ENCODE results near the gene PIGU. TPM values are rescaled to one million over a fixed set of nuclear protein-coding genes. Genes with fewer than 3 reads are reported as not detected.
"Not testable (repeated sequence)": the region's sequence is repeated elsewhere in the genome, so short reads cannot be mapped to it uniquely, and the experiment has no call there.

Gene PIGU
- total and polyA plus RNA-seq, 4 donors, result 6.4 to 10.0 (median 7.2) TPM

DNA sequence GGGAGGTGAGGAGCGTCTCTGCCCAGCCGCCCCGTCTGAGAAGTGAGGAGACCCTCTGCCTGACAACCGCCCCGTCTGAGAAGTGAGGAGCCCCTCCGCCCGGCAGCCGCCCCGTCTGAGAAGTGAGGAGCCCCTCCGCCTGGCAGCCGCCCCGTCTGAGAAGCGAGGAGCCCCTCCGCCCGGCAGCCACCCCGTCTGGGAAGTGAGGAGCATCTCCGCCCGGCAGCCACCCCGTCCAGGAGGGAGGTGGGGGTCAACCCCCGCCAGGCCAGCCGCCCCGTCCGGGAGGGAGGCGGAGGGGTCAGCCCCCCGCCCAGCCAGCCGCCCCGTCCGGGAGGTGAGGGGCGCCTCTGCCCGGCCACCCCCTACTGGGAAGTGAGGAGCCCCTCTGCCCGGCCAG, 18.2 kb downstream of the PIGU start:
- H3K36me3 ChIP-seq (ENCODE audit: control insufficient read depth in 4 of 4, insufficient read depth in 3 of 4, low read depth in 1 of 4, low read length in 3 of 4); H3K27ac ChIP-seq (ENCODE audit: low read depth in 1 of 2, low read length in 2 of 2); H3K4me3 ChIP-seq (ENCODE audit: low read depth in 1 of 3, low read length in 3 of 3); H3K9me3 ChIP-seq (ENCODE audit: control insufficient read depth in 4 of 4, low read length in 3 of 4); H3K9ac ChIP-seq (ENCODE audit: low read depth in 1 of 2, low read length in 2 of 2); DNase-seq (ENCODE audit: low spot score); H3K27me3 ChIP-seq (ENCODE audit: control insufficient read depth in 4 of 4, insufficient read depth in 4 of 4, low read length in 3 of 4); H3K4me1 ChIP-seq (ENCODE audit: control insufficient read depth in 4 of 4, insufficient read depth in 4 of 4, low read length in 3 of 4): not testable (repeated sequence)
- 98% methylated on average over 31 of the region's 31 CpGs for WGBS

DNA sequence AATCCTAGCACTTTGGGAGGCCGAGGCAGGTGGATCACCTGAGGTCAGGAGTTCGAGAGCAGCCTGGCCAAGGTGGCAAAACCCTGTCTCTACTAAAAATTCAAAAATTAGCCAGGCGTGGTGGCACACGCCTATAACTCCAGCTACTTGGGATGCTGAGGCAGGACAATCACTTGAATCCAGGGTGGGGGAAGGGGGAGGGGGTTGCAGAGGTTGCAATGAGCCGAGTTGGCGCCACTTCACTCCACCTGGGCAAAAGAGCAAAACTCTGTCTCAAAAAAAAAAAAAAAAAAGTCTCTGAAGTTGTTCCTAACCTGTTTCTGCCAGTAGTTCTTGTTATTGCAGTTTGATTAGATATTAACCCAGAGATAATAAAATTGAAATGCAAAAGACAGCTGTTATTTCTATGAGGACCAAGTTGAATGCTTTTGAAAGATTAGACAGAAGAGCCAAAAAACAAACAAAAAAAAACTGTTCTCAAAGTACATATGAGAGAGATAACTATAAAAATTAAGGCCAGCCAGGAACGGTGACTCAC, 22.6 kb downstream of the PIGU start:
- H3K27me3 ChIP-seq (ENCODE audit: control insufficient read depth in 4 of 4, insufficient read depth in 4 of 4, low read length in 3 of 4), result no peaks in the 10 kb centered on the region
- DNase-seq (ENCODE audit: low spot score), result no peak
- no peak overlapping the region for H3K27ac ChIP-seq (ENCODE audit: low read depth in 1 of 2, low read length in 2 of 2)
- peaks cover 0 to 2% (median 0%) of the 10 kb centered on the region in 4 donors for H3K36me3 ChIP-seq (ENCODE audit: control insufficient read depth in 4 of 4, insufficient read depth in 3 of 4, low read depth in 1 of 4, low read length in 3 of 4)
- no peak for TF ChIP-seq FOXA1 (IDR thresholded peaks at IDR 0.05)
- TF ChIP-seq TAF1 (conservative IDR thresholded peaks at IDR 0.05), result no peak
- TF ChIP-seq, protein P1, sequence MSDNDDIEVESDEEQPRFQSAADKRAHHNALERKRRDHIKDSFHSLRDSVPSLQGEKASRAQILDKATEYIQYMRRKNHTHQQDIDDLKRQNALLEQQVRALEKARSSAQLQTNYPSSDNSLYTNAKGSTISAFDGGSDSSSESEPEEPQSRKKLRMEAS (IDR thresholded peaks at IDR 0.05), result no peak
- TF ChIP-seq, protein P2, sequence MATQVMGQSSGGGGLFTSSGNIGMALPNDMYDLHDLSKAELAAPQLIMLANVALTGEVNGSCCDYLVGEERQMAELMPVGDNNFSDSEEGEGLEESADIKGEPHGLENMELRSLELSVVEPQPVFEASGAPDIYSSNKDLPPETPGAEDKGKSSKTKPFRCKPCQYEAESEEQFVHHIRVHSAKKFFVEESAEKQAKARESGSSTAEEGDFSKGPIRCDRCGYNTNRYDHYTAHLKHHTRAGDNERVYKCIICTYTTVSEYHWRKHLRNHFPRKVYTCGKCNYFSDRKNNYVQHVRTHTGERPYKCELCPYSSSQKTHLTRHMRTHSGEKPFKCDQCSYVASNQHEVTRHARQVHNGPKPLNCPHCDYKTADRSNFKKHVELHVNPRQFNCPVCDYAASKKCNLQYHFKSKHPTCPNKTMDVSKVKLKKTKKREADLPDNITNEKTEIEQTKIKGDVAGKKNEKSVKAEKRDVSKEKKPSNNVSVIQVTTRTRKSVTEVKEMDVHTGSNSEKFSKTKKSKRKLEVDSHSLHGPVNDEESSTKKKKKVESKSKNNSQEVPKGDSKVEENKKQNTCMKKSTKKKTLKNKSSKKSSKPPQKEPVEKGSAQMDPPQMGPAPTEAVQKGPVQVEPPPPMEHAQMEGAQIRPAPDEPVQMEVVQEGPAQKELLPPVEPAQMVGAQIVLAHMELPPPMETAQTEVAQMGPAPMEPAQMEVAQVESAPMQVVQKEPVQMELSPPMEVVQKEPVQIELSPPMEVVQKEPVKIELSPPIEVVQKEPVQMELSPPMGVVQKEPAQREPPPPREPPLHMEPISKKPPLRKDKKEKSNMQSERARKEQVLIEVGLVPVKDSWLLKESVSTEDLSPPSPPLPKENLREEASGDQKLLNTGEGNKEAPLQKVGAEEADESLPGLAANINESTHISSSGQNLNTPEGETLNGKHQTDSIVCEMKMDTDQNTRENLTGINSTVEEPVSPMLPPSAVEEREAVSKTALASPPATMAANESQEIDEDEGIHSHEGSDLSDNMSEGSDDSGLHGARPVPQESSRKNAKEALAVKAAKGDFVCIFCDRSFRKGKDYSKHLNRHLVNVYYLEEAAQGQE (IDR thresholded peaks at IDR 0.05), result no peak
- no peak for TF ChIP-seq NR2F2 (IDR thresholded peaks at IDR 0.05)
- no peak for TF ChIP-seq FOXA2 (IDR thresholded peaks at IDR 0.05)
- TF ChIP-seq HNF4A (conservative IDR thresholded peaks at IDR 0.05), result no peak
- H3K9ac ChIP-seq (ENCODE audit: low read depth in 1 of 2, low read length in 2 of 2), result no peak overlapping the region
- 75% methylated on average over 7 of the region's 7 CpGs for WGBS
- H3K9me3 ChIP-seq (ENCODE audit: control insufficient read depth in 4 of 4, low read length in 3 of 4), result no peaks in the 10 kb centered on the region
- no peak overlapping the region for H3K4me3 ChIP-seq (ENCODE audit: low read depth in 1 of 3, low read length in 3 of 3)
- no peaks in the 10 kb centered on the region for H3K4me1 ChIP-seq (ENCODE audit: control insufficient read depth in 4 of 4, insufficient read depth in 4 of 4, low read length in 3 of 4)

DNA sequence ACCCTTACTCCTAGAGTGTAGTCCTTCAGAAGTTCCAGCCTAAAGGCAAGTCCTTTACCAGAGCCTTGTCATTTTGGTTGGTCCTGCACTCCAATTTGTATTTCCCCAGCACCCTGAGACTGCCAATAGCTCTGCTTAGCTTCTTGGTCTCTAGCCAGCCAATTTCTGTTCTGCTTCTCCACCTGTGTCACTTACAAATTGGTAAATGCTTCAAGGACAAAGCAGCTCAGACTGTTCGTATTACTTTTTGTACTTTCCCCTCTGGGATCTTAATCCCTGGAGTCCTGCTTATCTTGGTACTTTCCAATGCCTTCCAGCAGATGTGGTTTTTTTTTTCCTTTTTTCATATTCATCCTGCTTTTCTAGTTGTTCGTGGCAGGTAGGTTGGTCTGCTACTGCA, 25.7 kb downstream of the PIGU start:
- peaks cover 0 to 2% (median 0%) of the 10 kb centered on the region in 4 donors for H3K36me3 ChIP-seq (ENCODE audit: control insufficient read depth in 4 of 4, insufficient read depth in 3 of 4, low read depth in 1 of 4, low read length in 3 of 4)
- H3K9me3 ChIP-seq (ENCODE audit: control insufficient read depth in 4 of 4, low read length in 3 of 4), result no peaks in the 10 kb centered on the region
- TF ChIP-seq, protein P3, sequence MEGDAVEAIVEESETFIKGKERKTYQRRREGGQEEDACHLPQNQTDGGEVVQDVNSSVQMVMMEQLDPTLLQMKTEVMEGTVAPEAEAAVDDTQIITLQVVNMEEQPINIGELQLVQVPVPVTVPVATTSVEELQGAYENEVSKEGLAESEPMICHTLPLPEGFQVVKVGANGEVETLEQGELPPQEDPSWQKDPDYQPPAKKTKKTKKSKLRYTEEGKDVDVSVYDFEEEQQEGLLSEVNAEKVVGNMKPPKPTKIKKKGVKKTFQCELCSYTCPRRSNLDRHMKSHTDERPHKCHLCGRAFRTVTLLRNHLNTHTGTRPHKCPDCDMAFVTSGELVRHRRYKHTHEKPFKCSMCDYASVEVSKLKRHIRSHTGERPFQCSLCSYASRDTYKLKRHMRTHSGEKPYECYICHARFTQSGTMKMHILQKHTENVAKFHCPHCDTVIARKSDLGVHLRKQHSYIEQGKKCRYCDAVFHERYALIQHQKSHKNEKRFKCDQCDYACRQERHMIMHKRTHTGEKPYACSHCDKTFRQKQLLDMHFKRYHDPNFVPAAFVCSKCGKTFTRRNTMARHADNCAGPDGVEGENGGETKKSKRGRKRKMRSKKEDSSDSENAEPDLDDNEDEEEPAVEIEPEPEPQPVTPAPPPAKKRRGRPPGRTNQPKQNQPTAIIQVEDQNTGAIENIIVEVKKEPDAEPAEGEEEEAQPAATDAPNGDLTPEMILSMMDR (IDR thresholded peaks at IDR 0.05; ENCODE audit: low read depth, low read length, missing input control), result no peak
- TF ChIP-seq EGR1 (IDR thresholded peaks at IDR 0.05; ENCODE audit: low read depth in 2 of 2), result no peak
- H3K27ac ChIP-seq (ENCODE audit: low read depth in 1 of 2, low read length in 2 of 2), result no peak overlapping the region
- WGBS, result 94% methylated on average over 2 of the region's 2 CpGs
- H3K9ac ChIP-seq (ENCODE audit: low read depth in 1 of 2, low read length in 2 of 2), result no peak overlapping the region
- peaks cover 0 to 3% (median 0%) of the 10 kb centered on the region in 4 donors for H3K4me1 ChIP-seq (ENCODE audit: control insufficient read depth in 4 of 4, insufficient read depth in 4 of 4, low read length in 3 of 4)
- no peaks in the 10 kb centered on the region for H3K27me3 ChIP-seq (ENCODE audit: control insufficient read depth in 4 of 4, insufficient read depth in 4 of 4, low read length in 3 of 4)
- no peak overlapping the region for H3K4me3 ChIP-seq (ENCODE audit: low read depth in 1 of 3, low read length in 3 of 3)
- DNase-seq (ENCODE audit: low spot score), result no peak
